Skin epidermis (tissue), 12 donors: ENCODE measurements around the gene CMBL.

Source experiments
- H3K27ac ChIP-seq, 21 experiments: fragments of 200-600 bp; sonication (generic) in 11 of 21; one replicate each; pipeline ENCODE4 v1.5.0; 2020; ENCODE audit warnings: mild to moderate bottlenecking in 3 of 21, inconsistent platforms in 2 of 21, moderate library complexity in 2 of 21
- H3K4me3 ChIP-seq, 7 experiments: fragments of 200-600 bp; sonication (generic) in 2 of 7; one replicate each; pipeline ENCODE4 v1.5.0; 2020; ENCODE audit warnings: inconsistent platforms in 2 of 7, mild to moderate bottlenecking in 2 of 7, moderate library complexity in 1 of 7

CMBL gene

DNA sequence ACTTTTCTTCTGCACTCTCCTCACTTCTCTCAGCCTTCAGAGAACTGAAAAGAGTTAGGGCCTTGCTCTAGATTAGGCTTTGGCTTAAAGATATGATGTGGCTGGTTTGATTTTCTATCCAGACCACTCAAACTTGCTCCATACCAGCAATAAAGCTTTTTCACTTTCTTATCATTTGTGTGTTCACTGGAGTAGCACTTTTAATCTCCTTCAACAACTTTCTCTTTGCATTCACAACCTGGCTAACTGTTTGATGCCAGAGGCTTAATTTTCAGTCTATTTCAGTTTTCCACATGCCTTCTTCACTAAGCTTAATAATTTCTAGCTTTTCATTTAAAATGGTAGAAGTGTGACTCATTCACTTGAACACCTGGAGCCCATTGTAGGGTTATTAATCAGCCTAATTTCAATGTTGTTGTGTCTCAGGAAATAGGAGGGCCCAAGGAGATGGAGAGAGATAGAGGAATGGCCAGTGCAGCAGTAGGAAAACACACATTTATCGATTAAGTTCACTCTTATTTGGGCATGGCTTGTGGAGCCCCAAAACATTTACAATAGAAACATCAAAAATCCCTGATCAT is 64.0 kb downstream of the CMBL start:
- no peak overlapping the region for H3K4me3 ChIP-seq
- no peak overlapping the region for H3K27ac ChIP-seq

DNA sequence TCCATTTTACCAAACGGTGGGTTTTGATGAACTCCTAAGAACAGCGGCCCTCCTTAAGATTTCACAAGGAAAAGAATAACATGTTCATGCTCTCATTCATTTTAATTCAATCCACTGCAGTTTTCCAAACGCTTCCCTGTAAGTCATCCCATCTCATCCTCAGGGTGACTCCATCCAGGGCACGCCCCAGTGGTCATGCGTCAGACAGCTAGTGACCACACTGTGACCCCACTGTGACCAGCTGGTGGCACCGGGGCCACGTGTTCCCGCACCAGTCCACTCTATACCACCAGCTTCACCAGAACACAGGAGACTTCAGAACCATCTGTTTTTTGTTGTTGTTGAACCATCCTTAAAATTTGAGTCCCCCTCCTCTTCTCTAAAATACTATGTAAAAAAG is 72.4 kb downstream of the CMBL start:
- H3K27ac ChIP-seq: no peak overlapping the region
- H3K4me3 ChIP-seq: no peak overlapping the region

DNA sequence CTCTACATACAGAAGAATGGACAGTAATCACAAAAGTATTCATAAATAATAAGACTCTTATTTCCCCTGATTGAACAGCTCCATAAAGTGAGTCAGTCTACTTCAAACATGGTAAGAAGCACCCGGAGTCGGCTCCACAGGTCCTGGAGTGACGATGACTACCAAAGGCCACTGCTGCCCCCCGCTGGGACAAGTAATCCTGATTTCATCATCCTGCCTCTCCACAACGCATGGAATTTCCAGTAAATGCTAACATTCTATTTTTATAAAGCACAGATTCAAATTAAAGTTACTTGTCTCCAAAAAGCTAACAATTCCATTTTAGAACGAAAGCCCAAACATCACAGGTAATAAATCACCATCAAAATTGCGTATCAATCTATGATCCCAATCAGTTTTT is 74.2 kb downstream of the CMBL start:
- no peak overlapping the region for H3K27ac ChIP-seq
- no peak overlapping the region for H3K4me3 ChIP-seq

DNA sequence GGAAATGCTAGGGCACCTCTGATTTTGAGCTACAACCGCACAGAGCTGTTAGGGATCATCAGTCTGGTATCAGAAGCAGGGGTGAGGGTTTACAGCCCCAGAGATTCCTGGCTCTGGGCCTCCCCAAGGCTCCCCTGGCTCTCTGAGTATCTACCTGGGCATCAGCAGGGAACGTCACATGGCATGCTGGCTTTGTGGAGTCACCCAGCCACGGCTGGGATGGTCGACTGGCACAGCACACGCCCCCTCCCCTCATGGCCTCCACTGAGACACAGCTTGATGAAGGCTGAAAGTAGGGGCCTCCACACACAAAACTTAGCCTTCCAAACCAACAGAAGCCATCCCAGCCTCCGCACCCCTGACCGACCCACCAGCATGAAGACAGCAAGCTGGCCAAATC is 74.7 kb downstream of the CMBL start:
- H3K4me3 ChIP-seq: no peak overlapping the region

DNA sequence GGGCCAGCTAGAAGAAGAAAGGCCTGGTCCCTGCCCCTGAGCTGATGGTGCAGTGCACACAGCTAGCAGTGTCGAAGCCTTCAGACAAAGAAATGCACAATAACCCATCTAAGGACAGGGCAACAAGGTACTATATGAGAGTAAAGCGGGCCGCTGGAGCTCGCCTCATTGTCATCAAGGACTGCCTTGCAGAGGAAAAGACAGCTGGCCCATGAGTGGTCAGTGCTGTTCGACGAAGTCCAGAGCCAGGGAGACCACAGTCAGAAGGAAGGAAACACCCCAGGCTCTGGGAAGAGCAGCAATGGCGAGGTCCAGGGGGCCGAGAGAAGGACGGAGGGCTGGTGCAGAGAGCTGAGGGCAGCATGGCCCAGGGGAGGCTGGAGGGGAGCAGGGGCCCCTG is 75.3 kb downstream of the CMBL start:
- no peak overlapping the region for H3K4me3 ChIP-seq
- no peak overlapping the region for H3K27ac ChIP-seq

More for the DNA sequence above, 74.7 kb downstream of the CMBL start:
- H3K27ac ChIP-seq: no peak overlapping the region

DNA sequence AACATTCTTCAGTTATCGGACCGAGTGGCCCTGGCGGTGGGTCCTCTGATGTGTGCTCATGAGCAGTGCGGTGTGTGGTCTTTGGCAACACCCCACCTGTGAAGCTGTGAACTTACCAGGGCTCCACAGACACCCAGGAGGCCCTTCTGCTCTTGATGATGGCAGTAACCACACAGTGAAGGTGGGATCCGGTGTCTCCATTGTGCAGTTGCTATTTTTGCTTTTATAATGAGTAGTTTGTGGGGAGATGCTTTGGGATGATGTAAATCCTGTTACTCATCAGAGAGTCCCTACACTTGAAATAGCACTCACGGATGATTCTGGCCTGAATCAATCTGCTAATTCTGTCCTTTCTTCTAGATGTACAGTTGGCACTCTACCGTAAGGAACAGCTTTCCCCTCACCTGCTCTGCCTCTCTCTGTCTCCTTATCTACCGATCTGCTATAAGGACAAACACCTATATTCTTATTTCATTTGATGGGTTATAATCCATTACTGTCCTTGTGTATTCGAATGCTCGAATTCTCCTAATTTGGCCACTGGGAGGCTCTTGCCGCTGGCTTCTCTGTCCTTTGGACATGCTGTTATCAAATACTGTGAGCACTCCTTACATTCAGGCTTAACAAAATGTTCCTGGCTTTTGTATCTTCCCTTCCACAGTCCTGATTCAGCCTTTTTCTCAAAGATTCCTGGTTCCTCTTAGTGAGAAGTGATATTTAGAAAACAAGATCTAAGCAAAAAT is 78.2 kb downstream of the CMBL start:
- no peak overlapping the region for H3K4me3 ChIP-seq
- no peak overlapping the region for H3K27ac ChIP-seq

DNA sequence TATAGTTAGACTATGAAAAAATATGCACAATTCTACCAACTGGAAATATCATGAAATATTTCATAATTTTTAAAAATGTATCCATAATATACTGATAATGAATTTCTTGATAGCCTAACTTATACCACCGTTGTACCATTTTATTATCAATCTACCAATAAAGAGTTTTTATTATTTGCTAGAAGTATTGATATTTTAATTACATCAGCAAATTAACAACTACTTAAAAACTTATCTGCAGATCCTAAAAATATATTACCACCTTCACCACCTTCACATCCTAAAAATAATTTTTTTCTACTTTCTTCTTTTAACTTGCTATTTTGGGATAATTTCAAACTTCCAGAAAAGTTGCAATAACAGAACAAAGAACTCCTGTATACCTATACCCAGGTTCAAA is 79.4 kb downstream of the CMBL start:
- no peak overlapping the region for H3K4me3 ChIP-seq
- no peak overlapping the region for H3K27ac ChIP-seq
